Activated CD8-positive, alpha-beta memory T cell treated with anti-CD3 and anti-CD28 coated beads for 36 hours (primary cell): ENCODE data around the gene CDK11A. TPM values are rescaled to one million over a fixed set of nuclear protein-coding genes. Genes with fewer than 3 reads are reported as not detected.
"Not testable (repeated sequence)": the region's sequence is repeated elsewhere in the genome, so short reads cannot be mapped to it uniquely, and the experiment has no call there.

Experiments used
- CTCF ChIA-PET: fragments of 350-600 bp; sonication (Branson Sonifier 250); formaldehyde crosslinking; loops from one replicate; lab custom pipeline; 2021; ENCODE audit warnings: antibody characterized with exemption; lab: Charles Lee
- POLR2A ChIA-PET: fragments of 350-600 bp; sonication (Branson Sonifier 250); formaldehyde crosslinking; loops from one replicate; lab custom pipeline; 2021; ENCODE audit warnings: antibody characterized with exemption; lab: Charles Lee
- total RNA-seq, 2 experiments: library from RNA; stranded (reverse); gene quantifications; one replicate each; pipeline ENCODE4 v1.2.3, GENCODE V29; 2021

Gene CDK11A
- total RNA-seq, 2 experiments from 2014 or later, result 62.4 to 64.7 TPM

DNA sequence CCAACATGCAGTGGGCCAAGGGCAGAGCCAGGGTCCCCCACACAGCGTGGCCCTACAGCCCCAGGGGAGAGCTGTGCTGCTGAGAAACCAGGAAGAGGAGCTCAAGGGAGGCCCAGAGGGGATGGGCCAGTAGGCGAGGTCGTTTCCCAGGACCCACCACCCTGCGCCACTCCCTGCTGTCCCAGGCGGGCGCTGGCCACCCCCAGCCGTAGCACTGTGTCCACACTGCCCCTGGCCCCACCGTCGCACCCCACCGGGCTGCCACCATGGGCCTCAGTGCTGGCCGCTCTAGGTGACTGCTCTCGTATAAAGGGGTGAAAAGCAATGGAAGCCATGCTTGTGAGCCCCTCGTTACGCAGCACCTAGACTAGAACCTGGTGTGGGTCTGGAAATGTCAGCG lies 31.7 kb upstream of the CDK11A start:
- ChIA-PET CTCF (interaction anchor here (0.6 kb wide), 1 partner anchor 98 kb away, joined by 3 read pairs; no protein-coding TSS in a partner anchor), POLR2A (interaction anchor here (0.5 kb wide), 1 partner anchor 153 kb away, joined by 5 read pairs; no protein-coding TSS in a partner anchor)

DNA sequence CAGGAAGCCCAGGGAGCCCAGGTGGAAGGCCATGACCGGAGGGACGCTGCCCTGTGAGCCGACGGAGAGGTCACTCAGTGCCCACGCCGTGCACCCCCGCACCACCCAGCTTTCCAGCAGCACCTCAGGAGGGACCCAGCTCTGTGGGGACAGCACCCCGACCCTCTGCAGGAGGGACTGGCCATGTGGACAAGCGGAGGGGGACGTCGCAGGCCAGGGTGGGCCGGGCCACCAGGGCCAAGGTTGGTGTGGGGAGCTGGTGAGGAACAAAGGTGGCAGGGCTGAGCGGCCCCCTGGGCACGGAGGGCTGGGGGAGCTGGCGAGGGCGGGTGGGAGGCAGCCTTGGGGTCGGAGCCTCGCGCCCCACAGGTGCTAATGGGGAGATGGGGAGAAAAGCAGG lies 31.3 kb upstream of the CDK11A start:
- ChIA-PET CTCF (interaction anchor here (0.6 kb wide), 1 partner anchor 98 kb away, joined by 3 read pairs; no protein-coding TSS in a partner anchor), POLR2A (interaction anchor here (0.5 kb wide), 1 partner anchor 154 kb away, joined by 5 read pairs; no protein-coding TSS in a partner anchor)

GRCh38 chr1:1754051-1754815 lies 30.1 kb upstream of the CDK11A start:
- POLR2A ChIA-PET, result no interaction called here
- CTCF ChIA-PET, result interaction anchor here (0.8 kb wide), 1 partner anchor 152 kb away, joined by 3 read pairs; no protein-coding TSS in a partner anchor

- ChIA-PET POLR2A (no interaction called here), CTCF (interaction anchor here (0.8 kb wide), 1 partner anchor 152 kb away, joined by 3 read pairs; no protein-coding TSS in a partner anchor)
These were observed 29.4 kb upstream of the CDK11A start for GRCh38 chr1:1753607-1754005.

DNA sequence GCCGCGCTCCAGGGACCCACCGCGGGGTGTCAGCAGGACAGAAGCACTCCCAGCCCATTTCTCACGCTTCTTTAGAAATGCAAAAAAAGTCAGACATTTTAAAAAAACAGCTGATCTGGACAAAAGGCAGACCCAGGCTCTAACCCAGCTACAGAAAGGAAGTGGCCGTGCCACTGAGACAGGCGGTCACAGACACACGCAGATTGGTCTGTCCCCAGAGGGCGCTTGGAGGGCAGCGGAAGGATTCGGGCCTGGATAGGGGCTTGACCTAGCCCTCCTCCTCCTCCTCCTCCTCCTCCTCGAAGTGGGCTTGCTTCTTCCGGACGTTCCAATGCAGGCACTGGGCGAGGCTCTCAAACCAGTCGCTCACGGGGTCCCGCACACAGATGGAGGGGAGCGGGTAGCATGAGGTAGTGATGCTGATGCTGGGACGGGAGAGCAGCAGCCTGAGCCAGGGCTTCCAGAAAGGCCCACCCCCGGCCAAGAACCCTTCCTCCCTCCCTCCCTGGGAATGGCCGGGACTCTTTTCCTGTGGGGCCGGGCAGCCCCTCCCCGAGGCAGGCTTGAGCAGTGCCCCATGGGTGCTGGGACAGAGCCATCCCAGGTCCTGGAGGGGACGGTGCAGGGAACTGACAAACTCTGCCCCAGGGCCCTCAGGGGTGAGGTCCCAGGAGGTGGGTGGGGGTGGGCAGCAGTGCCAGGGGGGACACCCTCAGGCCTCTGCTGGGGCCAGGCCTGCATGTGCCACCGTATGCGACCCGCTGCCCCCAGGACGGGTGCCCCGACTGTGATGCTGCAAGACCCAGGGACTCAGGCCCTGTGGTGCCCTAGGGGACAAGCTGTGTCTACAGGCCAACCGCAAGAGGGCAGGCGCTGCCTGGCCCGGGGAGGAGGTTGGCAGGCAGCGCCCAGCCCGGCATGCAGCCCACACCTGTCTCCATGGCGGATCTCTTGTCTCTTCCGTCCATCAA lies 28.8 kb upstream of the CDK11A start:
- CTCF ChIA-PET, result interaction anchor here (0.8 kb wide), 1 partner anchor 153 kb away, joined by 3 read pairs; no protein-coding TSS in a partner anchor
- POLR2A ChIA-PET, result no interaction called here

DNA sequence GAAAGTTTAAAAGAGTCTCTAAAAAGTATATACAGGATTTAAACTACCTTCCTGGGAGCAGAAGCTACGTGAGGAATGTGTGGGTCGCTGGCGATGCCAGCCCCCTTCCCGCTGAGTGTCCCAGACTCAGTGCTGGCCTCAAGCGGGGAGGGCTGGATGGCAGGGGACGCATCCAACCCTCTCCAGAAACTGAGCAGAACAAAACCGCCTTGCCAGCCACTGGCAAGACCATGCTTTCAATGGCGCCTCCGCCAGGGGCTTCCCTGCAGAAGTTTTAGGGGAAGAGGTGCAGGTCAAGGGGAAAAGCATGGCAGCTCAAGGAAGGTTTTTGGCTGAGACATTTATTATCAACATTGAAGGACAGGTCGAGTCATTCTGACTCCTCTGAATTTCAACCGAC lies 28.0 kb upstream of the CDK11A start:
- ChIA-PET CTCF (no interaction called here), POLR2A (no interaction called here)

- CTCF ChIA-PET, POLR2A ChIA-PET: not testable (repeated sequence)
These were observed 25.8 kb upstream of the CDK11A start for GRCh38 chr1:1749941-1750340.

DNA sequence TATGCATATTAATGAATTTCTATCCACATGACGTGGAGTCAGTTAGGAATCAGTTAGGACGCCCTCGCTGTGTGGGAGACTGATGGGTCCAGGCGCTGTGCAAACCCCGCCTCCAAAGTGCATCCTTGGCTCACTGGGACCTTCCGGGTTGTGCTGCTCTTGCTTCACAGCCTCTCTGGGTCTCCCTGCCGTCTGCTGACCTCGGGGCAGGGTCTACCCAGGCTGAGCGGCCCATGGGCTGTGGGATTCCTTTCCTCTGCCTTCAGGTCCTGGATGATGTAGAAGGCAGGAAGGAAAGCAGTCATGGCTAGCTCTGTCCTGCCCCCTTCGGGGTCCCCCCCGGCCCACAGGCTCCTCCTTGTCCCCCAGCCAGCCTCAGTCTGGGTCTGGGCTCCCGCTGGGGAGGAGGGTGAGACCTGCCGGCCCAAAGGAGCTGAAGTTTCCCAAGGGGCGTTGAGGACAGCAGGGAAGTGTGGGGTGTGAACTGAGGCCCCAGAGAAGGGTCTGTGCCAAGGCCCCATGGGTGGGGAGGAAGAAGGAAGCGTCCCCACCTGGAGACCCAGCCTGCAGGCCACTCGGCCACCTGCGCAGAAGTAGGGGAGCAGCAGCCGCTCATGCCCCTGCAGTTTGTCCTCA lies 24.6 kb upstream of the CDK11A start:
- ChIA-PET CTCF (no interaction called here), POLR2A (no interaction called here)

DNA sequence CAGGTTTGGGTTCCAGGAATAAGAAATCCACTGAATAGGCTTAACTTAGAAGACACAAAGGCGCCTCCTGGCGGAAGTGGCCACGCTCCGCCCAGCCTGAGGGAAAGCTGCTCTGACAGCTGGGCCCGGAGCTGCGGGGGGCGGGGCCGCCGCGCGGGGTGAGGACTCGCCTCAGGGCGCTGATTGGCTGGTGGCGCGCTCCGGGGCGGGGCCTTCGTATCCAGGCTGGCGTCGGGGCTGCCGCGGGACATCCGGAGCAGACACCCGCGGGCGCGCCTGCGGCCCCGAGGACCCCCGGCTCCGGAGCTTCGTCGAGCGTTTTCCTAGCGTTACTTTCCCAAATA lies 22.4 kb upstream of the CDK11A start:
- POLR2A ChIA-PET, CTCF ChIA-PET: not testable (repeated sequence)

DNA sequence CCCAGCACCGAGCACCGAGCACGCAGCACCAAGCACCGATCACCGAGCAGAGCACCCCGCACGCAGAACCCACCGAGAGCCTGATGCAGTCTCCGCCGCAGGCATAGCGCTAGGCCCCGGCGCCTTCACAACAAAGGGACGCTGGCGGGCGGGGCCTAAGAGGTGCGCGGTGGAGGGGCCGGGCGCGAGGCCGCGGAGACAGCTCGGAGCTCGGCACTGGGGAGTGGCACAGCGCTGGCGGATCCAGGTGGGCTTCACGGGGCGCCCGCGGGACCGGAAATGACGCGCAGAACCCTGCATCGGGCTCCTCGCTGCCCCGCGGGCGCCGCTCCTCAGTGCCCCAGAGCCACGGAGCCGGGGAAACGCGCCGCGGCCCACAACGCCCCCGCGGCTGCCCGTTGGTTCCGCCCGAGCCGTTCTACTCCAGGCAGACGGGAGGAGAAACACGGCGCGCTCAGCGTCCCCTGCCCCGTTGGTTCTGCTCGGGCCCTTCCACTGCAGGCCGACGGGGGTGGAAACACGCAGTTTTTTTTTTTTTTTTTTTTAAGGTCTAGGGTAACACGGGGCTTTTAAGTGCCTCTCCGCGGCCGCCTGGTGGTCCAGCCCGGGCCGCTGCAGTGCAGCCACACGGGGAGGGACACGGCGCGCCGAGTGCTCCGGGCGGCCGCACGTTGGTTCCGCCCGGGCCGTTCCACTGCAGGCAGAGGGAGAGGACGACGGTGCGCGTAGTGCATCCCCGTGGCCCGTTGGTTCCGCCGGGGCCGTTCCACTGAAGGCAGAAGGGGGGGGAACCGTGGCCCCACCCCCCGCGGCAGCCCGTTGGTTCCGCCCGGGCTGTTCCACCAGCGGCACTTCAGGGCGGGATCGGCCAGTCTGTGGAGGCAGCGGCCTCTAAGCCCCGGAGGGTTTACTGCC lies 21.8 kb upstream of the CDK11A start:
- POLR2A ChIA-PET, CTCF ChIA-PET: not testable (repeated sequence)

DNA sequence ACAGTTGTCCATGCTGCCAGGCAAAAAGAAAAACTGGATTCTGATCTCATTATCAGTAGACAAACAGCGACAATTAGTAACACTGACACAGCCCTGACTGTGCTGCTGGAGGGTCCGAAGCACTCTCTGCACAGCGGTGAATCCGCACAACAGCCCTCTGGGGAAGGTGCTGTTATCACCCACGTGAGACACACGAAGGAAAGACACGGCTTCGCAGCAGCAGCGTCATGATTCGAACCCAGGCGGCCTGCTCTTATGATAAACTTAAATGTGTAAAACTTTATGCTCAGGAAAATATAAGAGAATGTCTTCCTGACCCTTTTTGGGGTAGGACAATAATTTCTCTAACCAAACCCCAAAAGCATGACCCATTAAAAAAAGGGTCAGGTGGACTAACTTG lies 18.4 kb upstream of the CDK11A start:
- ChIA-PET CTCF (interaction anchor here (0.7 kb wide), 1 partner anchor 147 kb away, joined by 3 read pairs; no protein-coding TSS in a partner anchor), POLR2A (interaction anchor here (0.7 kb wide), 1 partner anchor 82 kb away, joined by 11 read pairs; no protein-coding TSS in a partner anchor)

GRCh38 chr1:1741013-1741412 lies 16.9 kb upstream of the CDK11A start:
- POLR2A ChIA-PET, CTCF ChIA-PET: not testable (repeated sequence)

DNA sequence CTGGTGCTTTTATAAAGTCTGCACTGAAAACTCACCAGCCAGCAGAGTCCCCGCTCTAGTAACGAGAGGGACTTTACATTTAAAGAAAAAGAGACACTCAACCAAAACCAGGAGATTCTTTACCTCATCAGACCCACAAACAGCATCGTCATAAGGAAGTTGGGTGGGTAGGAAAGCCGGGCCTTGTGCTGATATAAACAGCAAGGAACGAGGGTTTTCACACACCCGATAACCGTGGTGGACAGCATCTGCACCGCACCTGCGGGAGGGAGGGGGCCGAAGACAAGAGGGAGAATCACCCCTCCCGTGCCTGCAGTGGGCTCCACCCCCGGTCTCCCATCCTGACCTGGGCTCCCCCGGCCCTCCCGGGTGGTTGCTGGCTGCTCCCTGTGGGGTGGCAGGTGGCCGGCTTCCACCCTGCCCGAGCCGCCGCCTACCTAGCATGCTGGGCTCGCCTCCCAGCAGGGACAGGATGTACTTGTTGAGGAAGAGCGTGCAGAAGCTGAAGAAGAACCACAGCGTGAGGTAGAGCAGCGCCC lies 14.7 kb upstream of the CDK11A start:
- CTCF ChIA-PET, POLR2A ChIA-PET: not testable (repeated sequence)

DNA sequence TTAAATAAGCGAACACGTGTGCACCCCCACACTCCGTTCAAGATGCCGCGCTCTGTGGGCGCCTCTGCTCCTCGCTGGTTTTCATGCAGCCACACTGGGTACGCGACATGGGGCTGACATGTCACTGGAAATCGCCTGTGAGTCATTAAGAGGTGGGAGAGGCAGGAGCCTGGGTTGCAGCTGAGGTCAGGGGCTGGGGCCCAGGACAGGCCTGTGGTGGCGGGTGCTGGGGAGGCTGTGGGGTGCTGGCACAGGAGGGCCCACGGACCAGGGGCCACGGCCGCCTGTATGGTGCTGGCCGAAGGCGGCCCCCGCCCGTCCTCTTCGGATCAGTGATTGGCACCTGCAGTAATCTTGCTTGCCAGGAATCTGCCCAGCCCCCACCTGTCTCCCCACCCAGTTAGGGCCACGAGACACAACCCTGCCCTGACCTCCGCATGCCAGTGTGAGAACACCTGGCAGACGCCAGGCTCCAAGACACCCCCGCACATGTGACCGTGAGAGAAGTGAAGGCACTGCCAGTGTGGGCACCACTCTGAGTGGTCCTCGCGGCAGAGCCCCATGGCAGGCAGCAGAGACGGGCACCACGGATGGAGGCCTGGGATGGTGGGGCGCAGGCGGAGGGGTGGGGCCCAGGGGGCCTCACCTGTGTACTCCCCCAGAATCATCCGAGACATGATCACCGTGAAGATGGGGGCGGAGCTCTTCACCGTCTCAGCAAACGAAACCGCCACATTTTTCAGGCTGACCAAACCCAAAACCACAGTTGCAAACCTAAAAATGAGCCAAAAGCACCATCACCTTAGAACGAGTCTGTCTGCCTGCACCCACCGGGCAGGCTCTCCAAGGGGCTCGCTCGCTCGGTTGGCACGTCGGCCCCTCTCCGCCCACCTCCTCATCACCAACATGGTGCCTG lies 13.8 kb upstream of the CDK11A start:
- CTCF ChIA-PET, POLR2A ChIA-PET: not testable (repeated sequence)

- CTCF ChIA-PET, result interaction anchor here (0.6 to 0.8 kb wide), 2 partner anchors 177 to 204 kb away, joined by 3 to 4 read pairs; no protein-coding TSS in a partner anchor
- POLR2A ChIA-PET, result no interaction called here
These were observed 8.2 kb upstream of the CDK11A start for GRCh38 chr1:1732381-1732780.

- POLR2A ChIA-PET, result interaction anchor here (0.6 kb wide), 1 partner anchor 178 kb away, joined by 3 read pairs; no protein-coding TSS in a partner anchor
- CTCF ChIA-PET, result no interaction called here
These were observed 6.7 kb upstream of the CDK11A start for GRCh38 chr1:1730870-1731269.

- CTCF ChIA-PET, POLR2A ChIA-PET: not testable (repeated sequence)
These were observed 6.1 kb upstream of the CDK11A start for GRCh38 chr1:1730230-1730629.
